ENCODE data around the gene TCHP.
A peak's percentile ranks its signal among the peaks of the same experiment; 100 is the strongest.
"Not testable (repeated sequence)": the region's sequence is repeated elsewhere in the genome, so short reads cannot be mapped to it uniquely, and the experiment has no call there.

TCHP gene

GRCh38 chr12:109894939-109895338 is 5.1 kb upstream of the TCHP start:
- H3K4me3 ChIP-seq (replicated peaks; ENCODE audit: low read depth, low read length): no peak overlapping the region
- no peak for DNase-seq (ENCODE audit: low read depth)
- no peak for TF ChIP-seq CTCF (IDR thresholded peaks at IDR 0.05; ENCODE audit: low read length, missing control alignments)

GRCh38 chr12:109896188-109896587 is 3.9 kb upstream of the TCHP start:
- TF ChIP-seq CTCF (IDR thresholded peaks at IDR 0.05; ENCODE audit: low read length, missing control alignments): no peak
- H3K4me3 ChIP-seq (replicated peaks; ENCODE audit: low read depth, low read length): no peak overlapping the region
- no peak for DNase-seq (ENCODE audit: low read depth)

- no peak for TF ChIP-seq CTCF (IDR thresholded peaks at IDR 0.05; ENCODE audit: low read length, missing control alignments)
- no peak overlapping the region for H3K4me3 ChIP-seq (replicated peaks; ENCODE audit: low read depth, low read length)
- DNase-seq (ENCODE audit: low read depth): no peak
These were observed 3.0 kb upstream of the TCHP start for GRCh38 chr12:109897029-109897428.

- peak overlapping the region; percentile 79 for H3K4me3 ChIP-seq (replicated peaks; ENCODE audit: low read depth, low read length)
- DNase-seq (ENCODE audit: low read depth): not testable (repeated sequence)
These were observed 729 bp upstream of the TCHP start for GRCh38 chr12:109899345-109899744.

GRCh38 chr12:109900752-109901580 is 892 bp downstream of the TCHP start:
- peak overlapping the region; percentile 79 for H3K4me3 ChIP-seq (replicated peaks; ENCODE audit: low read depth, low read length)
- DNase-seq (ENCODE audit: low read depth): peak; percentile 6
- no peak for TF ChIP-seq CTCF (IDR thresholded peaks at IDR 0.05; ENCODE audit: low read length, missing control alignments)

GRCh38 chr12:109902891-109903418 is 2.9 kb downstream of the TCHP start:
- DNase-seq (ENCODE audit: low read depth): no peak
- H3K4me3 ChIP-seq (replicated peaks; ENCODE audit: low read depth, low read length): no peak overlapping the region
- no peak for TF ChIP-seq CTCF (IDR thresholded peaks at IDR 0.05; ENCODE audit: low read length, missing control alignments)

GRCh38 chr12:109905301-109905700 is 5.2 kb downstream of the TCHP start:
- no peak overlapping the region for H3K4me3 ChIP-seq (replicated peaks; ENCODE audit: low read depth, low read length)
- no peak for DNase-seq (ENCODE audit: low read depth)
- no peak for TF ChIP-seq CTCF (IDR thresholded peaks at IDR 0.05; ENCODE audit: low read length, missing control alignments)
